Measurements from ENCODE around the gene TOMM34.
A peak's percentile ranks its signal among the peaks of the same experiment; 100 is the strongest.

The TOMM34 gene

GRCh38 chr20:44960103-44960852 lies at the start of gene TOMM34:
Gene TOMM34 (minus strand): TSS chr20:44960397. CDS start chr20:44960333, 64 bp downstream.
- DNase-seq (ENCODE audit: low read depth): peak; percentile 92

GRCh38 chr20:45008521-45009049 lies 48.4 kb upstream of the TOMM34 start:
- no peak for DNase-seq (ENCODE audit: low read depth)

GRCh38 chr20:44997668-44998067 lies 37.5 kb upstream of the TOMM34 start:
- no peak for DNase-seq (ENCODE audit: low read depth)

- DNase-seq (ENCODE audit: low read depth): no peak
Measured at GRCh38 chr20:44997171-44997570, 37.0 kb upstream of the TOMM34 start.

- DNase-seq (ENCODE audit: low read depth): no peak
Measured at GRCh38 chr20:44993343-44993742, 33.1 kb upstream of the TOMM34 start.

GRCh38 chr20:44990957-44991356 lies 30.8 kb upstream of the TOMM34 start:
- no peak for DNase-seq (ENCODE audit: low read depth)

GRCh38 chr20:44990425-44990824 lies 30.2 kb upstream of the TOMM34 start:
- no peak for DNase-seq (ENCODE audit: low read depth)

GRCh38 chr20:44988631-44989171 lies 28.5 kb upstream of the TOMM34 start:
- DNase-seq (ENCODE audit: low read depth): no peak

- no peak for DNase-seq (ENCODE audit: low read depth)
Measured at GRCh38 chr20:44983093-44983674, 23.0 kb upstream of the TOMM34 start.

GRCh38 chr20:44981736-44982406 lies 21.7 kb upstream of the TOMM34 start:
- DNase-seq (ENCODE audit: low read depth): no peak

GRCh38 chr20:44979090-44979621 lies 19.0 kb upstream of the TOMM34 start:
- no peak for DNase-seq (ENCODE audit: low read depth)

- DNase-seq (ENCODE audit: low read depth): no peak
Measured at GRCh38 chr20:44976698-44977097, 16.5 kb upstream of the TOMM34 start.

- no peak for DNase-seq (ENCODE audit: low read depth)
Measured at GRCh38 chr20:44973053-44973452, 12.9 kb upstream of the TOMM34 start.

- DNase-seq (ENCODE audit: low read depth): no peak
Measured at GRCh38 chr20:44970243-44970757, 10.1 kb upstream of the TOMM34 start.

- DNase-seq (ENCODE audit: low read depth): no peak
Measured at GRCh38 chr20:44969300-44969894, 9.2 kb upstream of the TOMM34 start.

- DNase-seq (ENCODE audit: low read depth): no peak
Measured at GRCh38 chr20:44967207-44967807, 7.1 kb upstream of the TOMM34 start.

GRCh38 chr20:44966030-44966961 lies 6.1 kb upstream of the TOMM34 start, which contains the start of gene STK4:
Gene STK4 (plus strand): TSS chr20:44966512. CDS start chr20:44966569, 57 bp downstream.
- peak; percentile 96 for DNase-seq (ENCODE audit: low read depth)

- DNase-seq (ENCODE audit: low read depth): no peak
Measured at GRCh38 chr20:44965651-44966029, 5.4 kb upstream of the TOMM34 start.

GRCh38 chr20:44963325-44964215 lies 3.4 kb upstream of the TOMM34 start:
- DNase-seq (ENCODE audit: low read depth): no peak
